ENCODE data around the gene ATP5PD. TPM values are rescaled to one million over a fixed set of nuclear protein-coding genes. Genes with fewer than 3 reads are reported as not detected.

The ATP5PD gene
- total and polyA plus RNA-seq, 2 of the 13 experiments (the other 11 are each of a cell fraction or from before 2014, with no cell fraction given): 158 to 428 TPM

- TF ChIP-seq, protein P1, sequence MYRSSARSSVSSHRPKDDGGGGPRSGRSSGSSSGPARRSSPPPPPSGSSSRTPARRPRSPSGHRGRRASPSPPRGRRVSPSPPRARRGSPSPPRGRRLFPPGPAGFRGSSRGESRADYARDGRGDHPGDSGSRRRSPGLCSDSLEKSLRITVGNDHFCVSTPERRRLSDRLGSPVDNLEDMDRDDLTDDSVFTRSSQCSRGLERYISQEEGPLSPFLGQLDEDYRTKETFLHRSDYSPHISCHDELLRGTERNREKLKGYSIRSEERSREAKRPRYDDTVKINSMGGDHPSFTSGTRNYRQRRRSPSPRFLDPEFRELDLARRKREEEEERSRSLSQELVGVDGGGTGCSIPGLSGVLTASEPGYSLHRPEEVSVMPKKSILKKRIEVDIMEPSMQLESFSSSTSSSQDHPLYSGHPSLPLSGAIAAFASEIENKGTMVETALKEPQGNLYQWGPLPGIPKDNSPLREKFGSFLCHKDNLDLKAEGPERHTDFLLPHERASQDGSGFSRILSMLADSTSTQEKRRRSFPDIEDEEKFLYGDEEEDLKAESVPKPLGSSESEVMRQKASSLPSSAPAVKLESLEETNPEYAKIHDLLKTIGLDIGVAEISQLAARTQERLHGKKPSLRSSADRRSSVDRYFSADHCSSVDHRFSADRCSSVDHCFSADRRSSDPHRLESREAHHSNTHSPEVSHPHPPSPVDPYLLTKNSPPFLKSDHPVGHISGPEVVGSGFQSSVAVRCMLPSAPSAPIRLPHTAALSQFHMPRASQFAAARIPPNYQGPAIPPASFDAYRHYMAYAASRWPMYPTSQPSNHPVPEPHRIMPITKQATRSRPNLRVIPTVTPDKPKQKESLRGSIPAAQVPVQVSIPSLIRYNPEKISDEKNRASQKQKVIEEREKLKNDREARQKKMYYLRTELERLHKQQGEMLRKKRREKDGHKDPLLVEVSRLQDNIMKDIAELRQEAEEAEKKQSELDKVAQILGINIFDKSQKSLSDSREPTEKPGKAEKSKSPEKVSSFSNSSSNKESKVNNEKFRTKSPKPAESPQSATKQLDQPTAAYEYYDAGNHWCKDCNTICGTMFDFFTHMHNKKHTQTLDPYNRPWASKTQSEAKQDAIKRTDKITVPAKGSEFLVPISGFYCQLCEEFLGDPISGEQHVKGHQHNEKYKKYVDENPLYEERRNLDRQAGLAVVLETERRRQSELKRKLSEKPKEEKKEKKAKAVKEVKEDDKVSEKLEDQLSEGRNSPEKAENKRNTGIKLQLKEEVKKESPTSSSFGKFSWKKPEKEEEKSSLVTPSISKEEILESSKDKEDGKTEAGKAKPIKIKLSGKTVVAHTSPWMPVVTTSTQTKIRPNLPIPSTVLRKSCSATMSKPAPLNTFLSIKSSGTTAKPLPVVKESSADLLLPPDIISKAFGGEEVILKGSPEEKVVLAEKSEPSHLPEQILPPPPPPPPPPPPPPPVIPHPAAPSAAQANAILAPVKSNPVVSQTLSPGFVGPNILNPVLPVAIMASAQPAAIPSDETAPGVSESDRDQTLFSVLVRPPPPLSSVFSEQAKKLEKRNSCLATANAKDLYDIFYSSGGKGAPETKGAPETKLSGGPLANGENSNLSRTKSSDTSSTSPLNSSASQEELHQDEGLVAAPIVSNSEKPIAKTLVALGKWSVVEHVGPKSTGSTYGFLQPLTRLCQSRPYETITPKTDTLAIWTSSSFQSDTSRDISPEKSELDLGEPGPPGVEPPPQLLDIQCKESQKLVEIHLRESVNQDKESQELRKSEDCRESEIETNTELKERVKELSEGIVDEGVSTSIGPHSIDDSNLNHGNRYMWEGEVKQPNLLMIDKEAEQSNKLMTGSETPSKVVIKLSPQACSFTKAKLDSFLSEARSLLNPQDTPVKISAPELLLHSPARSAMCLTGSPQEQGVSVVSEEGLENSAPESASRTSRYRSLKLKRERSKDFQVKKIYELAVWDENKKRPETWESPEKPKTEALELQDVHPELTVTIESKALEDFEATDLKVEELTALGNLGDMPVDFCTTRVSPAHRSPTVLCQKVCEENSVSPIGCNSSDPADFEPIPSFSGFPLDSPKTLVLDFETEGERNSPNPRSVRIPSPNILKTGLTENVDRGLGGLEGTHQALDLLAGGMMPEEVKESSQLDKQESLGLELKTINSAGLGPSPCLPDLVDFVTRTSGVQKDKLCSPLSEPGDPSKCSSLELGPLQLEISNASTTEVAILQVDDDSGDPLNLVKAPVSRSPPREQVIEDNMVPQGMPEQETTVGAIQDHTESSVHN (CRISPR knock-in tag; IDR thresholded peaks at IDR 0.05): peak; percentile 96
- TF ChIP-seq ZNF570 (CRISPR knock-in tag; IDR thresholded peaks at IDR 0.05; ENCODE audit: borderline replicate concordance) (no peak), DRAP1 (CRISPR knock-in tag; IDR thresholded peaks at IDR 0.05) (peak; percentile 91), FOXJ3 (CRISPR knock-in tag; IDR thresholded peaks at IDR 0.05; ENCODE audit: borderline replicate concordance) (no peak), ZNF230 (CRISPR knock-in tag; IDR thresholded peaks at IDR 0.05) (peak; percentile 81), XRCC5 (optimal IDR thresholded peaks at IDR 0.05; ENCODE audit: low read length) (peak; percentile 81), ZNF740 (CRISPR knock-in tag; IDR thresholded peaks at IDR 0.05) (no peak; the same call in 1 of the 2 replicates), CREB1 (IDR thresholded peaks at IDR 0.05) (0 out of 2 replicates have a peak, but pooled peaks have one; percentile 19), CREB1 (CRISPR knock-in tag; IDR thresholded peaks at IDR 0.05) (no peak; the same call in 1 of the 2 replicates), ZNF777 (CRISPR knock-in tag; IDR thresholded peaks at IDR 0.05) (no peak; the same call in 1 of the 2 replicates), ZNF747 (CRISPR knock-in tag; IDR thresholded peaks at IDR 0.05; ENCODE audit: borderline replicate concordance) (peak; percentile 63; the same call in 1 of the 2 replicates)
- TF ChIP-seq, protein P2, sequence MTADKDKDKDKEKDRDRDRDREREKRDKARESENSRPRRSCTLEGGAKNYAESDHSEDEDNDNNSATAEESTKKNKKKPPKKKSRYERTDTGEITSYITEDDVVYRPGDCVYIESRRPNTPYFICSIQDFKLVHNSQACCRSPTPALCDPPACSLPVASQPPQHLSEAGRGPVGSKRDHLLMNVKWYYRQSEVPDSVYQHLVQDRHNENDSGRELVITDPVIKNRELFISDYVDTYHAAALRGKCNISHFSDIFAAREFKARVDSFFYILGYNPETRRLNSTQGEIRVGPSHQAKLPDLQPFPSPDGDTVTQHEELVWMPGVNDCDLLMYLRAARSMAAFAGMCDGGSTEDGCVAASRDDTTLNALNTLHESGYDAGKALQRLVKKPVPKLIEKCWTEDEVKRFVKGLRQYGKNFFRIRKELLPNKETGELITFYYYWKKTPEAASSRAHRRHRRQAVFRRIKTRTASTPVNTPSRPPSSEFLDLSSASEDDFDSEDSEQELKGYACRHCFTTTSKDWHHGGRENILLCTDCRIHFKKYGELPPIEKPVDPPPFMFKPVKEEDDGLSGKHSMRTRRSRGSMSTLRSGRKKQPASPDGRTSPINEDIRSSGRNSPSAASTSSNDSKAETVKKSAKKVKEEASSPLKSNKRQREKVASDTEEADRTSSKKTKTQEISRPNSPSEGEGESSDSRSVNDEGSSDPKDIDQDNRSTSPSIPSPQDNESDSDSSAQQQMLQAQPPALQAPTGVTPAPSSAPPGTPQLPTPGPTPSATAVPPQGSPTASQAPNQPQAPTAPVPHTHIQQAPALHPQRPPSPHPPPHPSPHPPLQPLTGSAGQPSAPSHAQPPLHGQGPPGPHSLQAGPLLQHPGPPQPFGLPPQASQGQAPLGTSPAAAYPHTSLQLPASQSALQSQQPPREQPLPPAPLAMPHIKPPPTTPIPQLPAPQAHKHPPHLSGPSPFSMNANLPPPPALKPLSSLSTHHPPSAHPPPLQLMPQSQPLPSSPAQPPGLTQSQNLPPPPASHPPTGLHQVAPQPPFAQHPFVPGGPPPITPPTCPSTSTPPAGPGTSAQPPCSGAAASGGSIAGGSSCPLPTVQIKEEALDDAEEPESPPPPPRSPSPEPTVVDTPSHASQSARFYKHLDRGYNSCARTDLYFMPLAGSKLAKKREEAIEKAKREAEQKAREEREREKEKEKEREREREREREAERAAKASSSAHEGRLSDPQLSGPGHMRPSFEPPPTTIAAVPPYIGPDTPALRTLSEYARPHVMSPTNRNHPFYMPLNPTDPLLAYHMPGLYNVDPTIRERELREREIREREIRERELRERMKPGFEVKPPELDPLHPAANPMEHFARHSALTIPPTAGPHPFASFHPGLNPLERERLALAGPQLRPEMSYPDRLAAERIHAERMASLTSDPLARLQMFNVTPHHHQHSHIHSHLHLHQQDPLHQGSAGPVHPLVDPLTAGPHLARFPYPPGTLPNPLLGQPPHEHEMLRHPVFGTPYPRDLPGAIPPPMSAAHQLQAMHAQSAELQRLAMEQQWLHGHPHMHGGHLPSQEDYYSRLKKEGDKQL (CRISPR knock-in tag; IDR thresholded peaks at IDR 0.05; ENCODE audit: low read depth): no peak
Observed at GRCh38 chr17:75033346-75034235, 13.2 kb downstream of the ATP5PD start (continued).
